Testis (tissue), 3 donors: Measurements from ENCODE around the gene AP1M1. TPM values are rescaled to one million over a fixed set of nuclear protein-coding genes. Genes with fewer than 3 reads are reported as not detected.

ENCODE experiments used
- DNase-seq: peaks from one replicate; pipeline ENCODE4 v3.0.0-alpha.2; 2019
- H3K27ac ChIP-seq, 2 donors: fragments of 200-600 bp; sonication (generic); one replicate each; pipeline ENCODE4 v1.5.1; 2019
- H3K27me3 ChIP-seq: fragments of 200-600 bp; sonication (generic); one replicate; pipeline ENCODE4 v1.5.1; 2019
- H3K36me3 ChIP-seq: fragments of 200-600 bp; sonication (generic); one replicate; pipeline ENCODE4 v1.5.1; 2017; ENCODE audit warnings: low read depth; ENCODE audit errors: missing control alignments
- H3K4me1 ChIP-seq: fragments of 200-600 bp; sonication (generic); one replicate; pipeline ENCODE4 v1.5.1; 2019
- H3K4me3 ChIP-seq, 2 donors: fragments of 200-600 bp; sonication (generic); one replicate each; pipeline ENCODE4 v1.5.1; 2017 to 2019
- H3K9me3 ChIP-seq: fragments of 200-600 bp; sonication (generic); one replicate; pipeline ENCODE4 v1.5.1; 2017
- CTCF ChIP-seq, 3 experiments: fragments of 450-650 bp in 2 of 3; fragments of 200-600 bp in 1 of 3; sonication (generic) in 1 of 3; IDR thresholded peaks; one replicate each; pipeline ENCODE4 v1.5.1; 2016 to 2019; ENCODE audit warnings: antibody characterized with exemption in 3 of 3, mild to moderate bottlenecking in 2 of 3, moderate library complexity in 1 of 3
- POLR2A ChIP-seq: fragments of 450-650 bp; IDR thresholded peaks from one replicate; pipeline ENCODE4 v1.6.1; 2017; ENCODE audit warnings: antibody characterized with exemption, mild to moderate bottlenecking, moderate library complexity
- WGBS, 2 donors: methylation state at CpG; one replicate each; pipeline ENCODE4 v1.1.5; 2018; 5-methylcytosine and 5-hydroxymethylcytosine counted together
- intact Hi-C: fragments of 100-400 bp; cut with DNase I; formaldehyde crosslinking; loops from one replicate; pipeline ENCODE4 v1.15.1; 2023; ENCODE audit warnings: low total_unique reads
- polyA plus RNA-seq: library from polyadenylated mRNA; stranded (reverse); fragments of 350-450 nt; fragmentation: Illumina TruSeq; extraction: RNeasy Lipid Tissue Mini Kit (QIAGEN cat#74804); gene quantifications from one replicate; pipeline ENCODE4 v1.2.3, GENCODE V29; 2014; ENCODE audit warnings: low read depth, low replicate concordance; ENCODE audit not compliant: insufficient read depth
- total RNA-seq, 2 donors: library from RNA; depleted of rRNA; stranded (reverse); fragments of >200 nt; gene quantifications; one replicate each; pipeline ENCODE4 v1.2.3, GENCODE V29; 2016

Gene AP1M1
- total and polyA plus RNA-seq, 3 donors from 2014 or later = 134 to 172 (median 145) TPM

DNA sequence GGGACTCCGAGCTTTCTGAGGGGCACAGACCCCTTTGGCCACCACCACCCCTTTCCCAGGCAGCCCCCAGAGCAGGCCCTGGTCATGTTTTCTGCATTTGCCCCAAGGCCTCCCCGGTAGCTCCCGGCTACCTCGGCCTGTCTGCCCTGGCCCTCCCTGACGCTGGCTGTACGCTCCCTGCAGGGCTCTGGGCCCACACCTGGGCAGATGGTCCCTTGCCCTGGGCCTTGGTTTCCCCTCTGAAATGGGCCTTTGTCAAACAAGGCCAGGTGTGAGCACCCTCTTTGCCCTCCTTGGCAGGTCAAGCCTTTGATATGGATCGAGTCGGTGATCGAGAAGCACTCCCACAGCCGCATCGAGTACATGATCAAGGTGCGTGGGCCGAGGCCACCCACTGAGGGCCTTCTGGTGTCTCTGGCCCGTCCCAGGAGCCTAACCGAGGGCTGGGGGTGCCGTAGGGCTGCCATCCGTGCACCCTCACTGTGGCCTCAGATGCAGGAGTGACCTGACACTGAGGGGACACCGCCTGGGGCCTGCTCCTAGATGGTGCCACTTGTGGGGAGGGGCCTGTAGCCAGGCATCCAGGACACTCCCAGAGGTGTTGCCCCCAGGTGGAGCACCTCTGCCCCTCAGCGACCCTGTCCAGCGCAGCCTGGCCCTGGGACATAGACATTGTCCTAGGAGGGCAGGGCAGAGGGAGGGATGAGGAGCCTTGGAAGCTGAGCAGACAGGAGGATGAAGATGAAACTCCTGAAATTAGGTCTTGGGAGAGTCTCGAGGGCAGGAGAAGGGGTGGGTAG is 30.3 kb downstream of the AP1M1 start:
- H3K27me3 ChIP-seq = no peaks in the 10 kb centered on the region
- no peak overlapping the region for H3K4me3 ChIP-seq
- H3K27ac ChIP-seq = no peak overlapping the region
- H3K4me1 ChIP-seq = no peaks in the 10 kb centered on the region
- H3K36me3 ChIP-seq = no peaks in the 10 kb centered on the region
- H3K9me3 ChIP-seq = no peaks in the 10 kb centered on the region
- WGBS, 2 donors = 92 to 94% methylated on average over 12 to 21 of the region's 21 CpGs
- no peak for TF ChIP-seq POLR2A
- TF ChIP-seq CTCF (IDR thresholded peaks at IDR 0.05) = no peak
- intact Hi-C loops = no loop called here
- DNase-seq = no peak

DNA sequence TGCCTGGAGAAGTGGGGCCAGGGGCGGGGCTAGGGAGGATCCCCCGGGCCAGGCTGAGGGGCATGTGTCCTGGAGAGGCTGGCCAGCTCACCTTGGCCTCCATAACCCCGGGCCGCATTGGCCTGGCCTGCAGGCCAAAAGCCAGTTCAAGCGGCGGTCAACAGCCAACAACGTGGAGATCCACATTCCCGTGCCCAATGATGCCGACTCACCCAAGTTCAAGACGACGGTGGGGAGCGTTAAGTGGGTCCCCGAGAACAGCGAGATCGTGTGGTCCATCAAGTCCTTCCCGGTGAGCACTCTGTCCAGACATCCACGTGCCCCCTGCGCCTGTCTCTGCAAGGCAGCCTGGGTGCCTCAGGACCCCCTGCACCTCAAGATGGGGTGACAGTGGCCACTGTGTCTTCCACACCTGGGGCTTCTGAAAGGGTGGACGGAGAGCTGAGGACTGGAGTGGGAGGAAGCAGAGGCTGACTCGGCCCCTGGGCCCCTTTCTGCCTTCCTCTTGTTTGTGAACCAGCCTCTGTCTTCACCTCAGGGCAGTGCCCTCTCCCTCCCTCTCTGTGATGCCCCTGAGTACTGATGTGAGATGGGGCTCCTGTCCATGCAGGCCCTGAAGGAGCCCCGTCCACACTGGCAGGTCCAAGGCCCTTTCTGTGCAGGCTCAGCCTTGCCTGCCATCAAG is 31.1 kb downstream of the AP1M1 start:
- intact Hi-C loops = no loop called here

DNA sequence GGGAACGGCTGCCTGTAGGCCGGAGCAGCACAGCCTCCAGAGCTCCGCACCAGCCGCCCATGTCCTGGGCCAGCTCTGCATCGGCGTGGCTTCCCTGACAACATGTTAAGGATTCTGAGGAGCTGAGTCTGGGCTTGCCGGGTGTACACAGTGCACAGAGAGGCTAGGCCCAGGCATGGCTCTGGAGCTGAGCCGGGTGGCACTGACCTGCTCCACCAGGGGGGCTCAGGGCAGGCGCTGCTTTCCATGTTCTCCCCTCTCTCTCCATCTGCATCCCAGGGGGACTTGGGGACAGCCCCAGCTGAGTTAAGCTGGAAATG is 31.6 kb downstream of the AP1M1 start:
- no peak for DNase-seq
- Histone ChIP-seq H3K36me3 (no peaks in the 10 kb centered on the region), H3K27me3 (no peaks in the 10 kb centered on the region), H3K4me1 (no peaks in the 10 kb centered on the region), H3K4me3 (no peak overlapping the region), H3K27ac (no peak overlapping the region), H3K9me3 (no peaks in the 10 kb centered on the region)
- intact Hi-C loops = no loop called here
- TF ChIP-seq POLR2A = no peak
- no peak for TF ChIP-seq CTCF (IDR thresholded peaks at IDR 0.05)
- 93 to 100% methylated on average over 1 to 9 of the region's 9 CpGs for WGBS, 2 donors

More for the DNA sequence above, 31.1 kb downstream of the AP1M1 start:
- WGBS, 2 donors = 88 to 93% methylated on average over 19 to 21 of the region's 21 CpGs
- no peaks in the 10 kb centered on the region for H3K4me1 ChIP-seq
- no peaks in the 10 kb centered on the region for H3K9me3 ChIP-seq
- H3K4me3 ChIP-seq = no peak overlapping the region
- DNase-seq = no peak
- no peaks in the 10 kb centered on the region for H3K36me3 ChIP-seq
- TF ChIP-seq CTCF (IDR thresholded peaks at IDR 0.05) (no peak), POLR2A (no peak)
- no peaks in the 10 kb centered on the region for H3K27me3 ChIP-seq
- H3K27ac ChIP-seq = no peak overlapping the region

GRCh38 chr19:16232127-16232526 is 34.4 kb downstream of the AP1M1 start:
- no peaks in the 10 kb centered on the region for H3K27me3 ChIP-seq
- H3K36me3 ChIP-seq = no peaks in the 10 kb centered on the region

More at GRCh38 chr19:16232127-16232526, 34.4 kb downstream of the AP1M1 start:
- Histone ChIP-seq H3K4me1 (no peaks in the 10 kb centered on the region), H3K4me3 (no peak overlapping the region), H3K27ac (no peak overlapping the region), H3K9me3 (no peaks in the 10 kb centered on the region)
- TF ChIP-seq POLR2A (no peak), CTCF (IDR thresholded peaks at IDR 0.05) (no peak)
- intact Hi-C loops = no loop called here
- no peak for DNase-seq
- WGBS, 2 donors = 96% methylated on average over 16 of the region's 16 CpGs
